Measurements from ENCODE around the gene ZSWIM5.
"Not testable (repeated sequence)": the region's sequence is repeated elsewhere in the genome, so short reads cannot be mapped to it uniquely, and the experiment has no call there.

Gene ZSWIM5

DNA sequence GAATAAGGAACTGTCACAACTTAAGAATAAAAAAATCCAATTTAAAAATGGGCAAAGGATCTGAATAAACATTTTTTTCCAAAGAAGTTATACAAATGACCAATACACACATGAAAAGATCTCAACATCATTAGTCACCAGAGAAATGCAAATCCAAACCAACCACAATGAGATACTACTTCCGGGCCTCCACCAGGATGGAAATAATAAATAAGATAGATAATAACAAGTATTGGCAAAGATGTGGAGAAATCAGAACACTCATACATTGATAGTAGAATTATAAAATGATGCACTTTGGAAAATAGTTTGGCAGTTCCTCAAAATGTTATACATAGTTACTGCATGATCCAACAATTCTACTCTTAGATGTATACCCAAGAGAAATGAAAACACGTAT is 18.7 kb downstream of the ZSWIM5 start:
- DNase-seq (ENCODE audit: low read depth): no peak
- no peak for TF ChIP-seq CTCF (IDR thresholded peaks at IDR 0.05; ENCODE audit: low read depth, low read length, missing control alignments)
- no peak overlapping the region for H3K4me3 ChIP-seq (ENCODE audit: low read depth, low read length)

GRCh38 chr1:45179918-45180519 is 26.4 kb downstream of the ZSWIM5 start:
- not testable (repeated sequence) for H3K4me3 ChIP-seq (ENCODE audit: low read depth, low read length); DNase-seq (ENCODE audit: low read depth)

DNA sequence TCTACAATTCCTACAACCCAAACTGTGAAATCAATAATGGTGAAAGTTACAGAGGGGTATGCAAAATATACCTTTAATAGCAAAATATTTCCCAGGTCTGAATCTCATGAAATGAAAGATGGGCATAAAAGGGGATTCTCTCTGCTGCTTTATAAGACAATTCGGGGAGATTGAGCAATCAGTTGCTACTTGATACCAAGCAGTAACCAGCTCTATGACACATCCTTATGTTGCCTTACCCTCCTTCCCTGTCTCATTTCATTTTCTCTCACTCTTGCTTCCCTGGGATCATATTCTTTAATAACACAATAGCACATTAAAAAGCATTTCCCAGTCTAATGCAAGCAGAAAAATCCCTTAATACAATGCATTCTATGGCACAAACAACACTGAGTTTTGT is 29.0 kb downstream of the ZSWIM5 start:
- TF ChIP-seq CTCF (IDR thresholded peaks at IDR 0.05; ENCODE audit: low read depth, low read length, missing control alignments): no peak
- DNase-seq (ENCODE audit: low read depth): no peak
- H3K4me3 ChIP-seq (ENCODE audit: low read depth, low read length): no peak overlapping the region

- no peak for TF ChIP-seq CTCF (IDR thresholded peaks at IDR 0.05; ENCODE audit: low read depth, low read length, missing control alignments)
- H3K4me3 ChIP-seq (ENCODE audit: low read depth, low read length): no peak overlapping the region
- no peak for DNase-seq (ENCODE audit: low read depth)
Observed at GRCh38 chr1:45172764-45173163, 33.6 kb downstream of the ZSWIM5 start.

DNA sequence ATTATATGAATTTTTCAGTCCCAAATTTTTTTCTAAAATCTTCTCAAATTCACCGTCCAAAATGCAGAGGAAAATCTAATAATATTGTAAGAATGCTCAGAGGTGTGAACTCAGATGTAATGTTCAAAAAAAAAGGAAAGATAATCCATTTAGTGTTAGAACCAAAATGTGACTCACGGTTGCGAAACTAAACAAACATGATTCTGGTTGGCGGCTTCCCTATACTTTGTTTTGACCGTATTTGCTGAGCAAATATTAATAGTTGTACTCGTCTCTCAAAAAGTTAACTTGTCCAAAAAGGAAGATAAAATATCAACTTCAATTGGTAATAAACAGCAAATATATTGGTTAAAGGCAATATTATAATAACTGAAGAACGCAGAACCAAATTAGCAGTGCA is 34.4 kb downstream of the ZSWIM5 start:
- no peak for TF ChIP-seq CTCF (IDR thresholded peaks at IDR 0.05; ENCODE audit: low read depth, low read length, missing control alignments)
- DNase-seq (ENCODE audit: low read depth): no peak
- no peak overlapping the region for H3K4me3 ChIP-seq (ENCODE audit: low read depth, low read length)

DNA sequence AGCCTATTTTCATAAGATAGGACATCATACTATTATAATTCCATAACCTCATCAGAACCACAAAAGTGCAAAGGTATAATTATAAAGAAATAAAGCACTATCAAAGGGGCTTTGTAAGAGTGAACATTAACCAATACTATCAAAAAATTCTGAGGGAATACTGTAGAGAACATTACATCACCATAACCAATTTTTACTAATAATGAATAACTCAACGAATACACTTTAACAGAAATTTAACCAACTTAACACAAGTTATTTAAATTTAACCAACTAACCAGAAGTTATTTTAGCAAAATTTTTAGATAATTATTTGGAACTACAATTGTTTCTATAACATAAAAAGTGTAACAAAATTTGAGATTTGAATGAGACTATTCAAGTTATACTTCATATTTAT is 34.8 kb downstream of the ZSWIM5 start:
- no peak overlapping the region for H3K4me3 ChIP-seq (ENCODE audit: low read depth, low read length)
- TF ChIP-seq CTCF (IDR thresholded peaks at IDR 0.05; ENCODE audit: low read depth, low read length, missing control alignments): no peak
- no peak for DNase-seq (ENCODE audit: low read depth)

GRCh38 chr1:45170151-45170742 is 36.2 kb downstream of the ZSWIM5 start:
- no peak for TF ChIP-seq CTCF (IDR thresholded peaks at IDR 0.05; ENCODE audit: low read depth, low read length, missing control alignments)

DNA sequence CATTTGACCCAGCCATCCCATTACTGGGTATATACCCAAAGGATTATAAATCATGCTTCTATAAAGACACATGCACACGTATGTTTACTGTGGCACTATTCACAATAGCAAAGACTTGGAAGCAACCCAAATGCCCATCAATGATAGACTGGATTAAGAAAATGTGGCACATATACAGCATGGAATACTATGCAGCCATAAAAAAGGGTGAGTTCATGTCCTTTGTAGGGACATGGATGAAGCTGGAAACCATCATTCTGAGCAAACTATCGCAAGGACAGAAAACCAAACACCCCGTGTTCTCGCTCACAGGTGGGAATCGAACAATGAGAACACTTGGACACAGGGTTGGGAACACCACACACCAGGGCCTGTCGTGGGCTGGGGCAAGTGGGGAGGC is 38.5 kb downstream of the ZSWIM5 start:
- H3K4me3 ChIP-seq (ENCODE audit: low read depth, low read length); DNase-seq (ENCODE audit: low read depth): not testable (repeated sequence)

More at GRCh38 chr1:45170151-45170742, 36.2 kb downstream of the ZSWIM5 start:
- no peak overlapping the region for H3K4me3 ChIP-seq (ENCODE audit: low read depth, low read length)
- DNase-seq (ENCODE audit: low read depth): no peak

DNA sequence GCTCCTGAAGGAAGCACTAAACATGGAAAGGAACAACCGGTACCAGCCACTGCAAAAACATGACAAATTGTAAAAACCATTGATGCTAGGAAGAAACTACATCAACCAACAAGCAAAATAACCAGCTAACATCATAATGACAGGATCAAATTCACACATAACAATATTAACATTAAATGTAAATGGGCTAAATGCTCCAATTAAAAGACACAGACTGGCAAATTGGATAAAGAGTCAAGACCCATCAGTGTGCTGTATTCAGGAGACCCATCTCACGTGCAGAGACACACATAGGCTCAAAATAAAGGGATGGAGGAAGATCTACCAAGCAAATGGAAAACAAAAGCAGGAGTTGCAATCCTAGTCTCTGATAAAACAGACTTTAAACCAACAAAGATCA is 42.1 kb downstream of the ZSWIM5 start:
- DNase-seq (ENCODE audit: low read depth); H3K4me3 ChIP-seq (ENCODE audit: low read depth, low read length): not testable (repeated sequence)

- not testable (repeated sequence) for H3K4me3 ChIP-seq (ENCODE audit: low read depth, low read length); DNase-seq (ENCODE audit: low read depth)
Observed at GRCh38 chr1:45163111-45163510, 43.3 kb downstream of the ZSWIM5 start.

DNA sequence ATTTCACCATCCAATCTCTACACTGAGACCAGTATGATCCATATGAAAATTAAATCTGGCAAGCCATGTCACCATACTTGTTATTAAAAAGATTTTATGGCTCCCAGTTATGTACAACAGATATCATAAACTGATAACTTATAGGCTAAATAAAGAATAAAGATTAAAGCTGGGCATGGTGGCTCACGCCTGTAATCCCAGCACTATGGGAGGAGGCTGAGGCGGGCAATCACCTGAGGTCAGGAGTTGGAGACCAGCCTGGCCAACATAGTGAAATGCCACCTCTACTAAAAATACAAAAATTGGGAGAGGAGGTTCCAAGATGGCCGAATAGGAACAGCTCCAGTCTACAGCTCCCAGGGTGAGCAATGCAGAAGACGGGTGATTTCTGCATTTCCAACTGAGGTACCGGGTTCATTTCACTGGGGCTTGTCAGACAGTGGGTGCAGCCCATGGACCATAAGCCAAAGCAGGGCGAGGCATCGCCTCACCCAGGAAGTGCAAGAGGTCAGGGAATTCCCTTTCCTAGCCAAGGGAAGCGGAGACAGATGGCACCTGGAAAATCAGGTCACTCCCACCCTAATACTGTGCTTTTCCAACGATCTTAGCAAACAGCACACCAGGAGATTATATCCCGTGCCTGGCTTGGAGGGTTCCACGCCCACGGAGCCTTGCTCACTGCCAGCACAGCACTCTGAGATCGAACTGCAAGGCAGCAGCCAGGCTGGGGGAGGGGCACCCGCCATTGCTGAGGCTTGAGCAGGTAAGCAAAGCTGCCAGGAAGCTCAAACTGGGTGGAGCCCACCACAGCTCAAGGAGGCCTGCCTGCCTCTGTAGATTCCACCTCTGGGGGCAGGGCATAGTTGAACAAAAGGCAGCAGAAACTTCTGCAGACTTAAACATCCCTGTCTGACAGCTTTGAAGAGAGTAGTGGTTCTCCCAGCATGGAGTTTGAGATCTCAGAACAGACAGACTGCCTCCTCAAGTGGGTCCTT is 44.1 kb downstream of the ZSWIM5 start:
- DNase-seq (ENCODE audit: low read depth); H3K4me3 ChIP-seq (ENCODE audit: low read depth, low read length): not testable (repeated sequence)
